K562 (cell line): Measurements from ENCODE around the gene RAB24. TPM values are rescaled to one million over a fixed set of nuclear protein-coding genes. Genes with fewer than 3 reads are reported as not detected.

Source experiments
- ATAC-seq: fragments of 200-7000 bp; cut with Tn5 transposase; 3 replicates; pipeline ENCODE4 v1.9.1; 2020; ENCODE audit warnings: moderate library complexity
- BruUV-seq: library from RNA; stranded (reverse); fragments of 400-500 nt; replicated peaks from 2 replicates; lab custom pipeline; 2021; lab: Mats Ljungman, UMichigan
- CTCF ChIA-PET: fragments of 300-600 bp; formaldehyde crosslinking; extraction: SDS; loops from one replicate; lab custom pipeline; 2021; ENCODE audit warnings: low intra/inter-chr PET ratio; lab: Yijun Ruan, JAX
- POLR2A ChIA-PET: fragments of 300-600, 350-650 bp; sonication (Branson Sonifier 250); formaldehyde crosslinking; extraction: SDS; loops from one replicate; lab custom pipeline; 2021; ENCODE audit warnings: antibody characterized with exemption, inconsistent platforms; lab: Yijun Ruan, JAX
- DNase-seq, 4 experiments: peaks; one replicate each; pipeline versions ENCODE4 v3.0.0 to v3.0.0-alpha.2; 2011 to 2018; ENCODE audit warnings: low spot score in 3 of 4, mixed read lengths in 3 of 4; ENCODE audit errors: extremely low read depth in 1 of 4
- FAIRE-seq: peaks from 2 replicates; lab custom pipeline; 2011; peaks lifted over from hg19 to GRCh38; lab: Jason Lieb, UNC
- H2AFZ ChIP-seq: 2 replicates; pipeline ENCODE4 v1.6.0; 2011; ENCODE audit warnings: low read depth, low read length, control low read depth, inconsistent platforms
- H3K27ac ChIP-seq: fragments of 200-600 bp; 3 replicates; pipeline ENCODE4 v1.8.0; 2011; ENCODE audit warnings: low read depth, mild to moderate bottlenecking, control low read depth, inconsistent platforms, low read length, moderate library complexity, mixed read lengths; ENCODE audit errors: extremely low read depth
- H3K27me3 ChIP-seq, 2 experiments: fragments of 300-600 bp in 1 of 2; 2 replicates in 1 of 2; 3 replicates in 1 of 2; pipeline versions ENCODE4 v1.6.0 to v1.8.0; 2011; ENCODE audit warnings: inconsistent platforms in 2 of 2, low read length in 2 of 2, mild to moderate bottlenecking in 1 of 2, mixed read lengths in 1 of 2, moderate library complexity in 1 of 2; ENCODE audit not compliant: control insufficient read depth in 2 of 2, insufficient read depth in 2 of 2
- H3K36me3 ChIP-seq: fragments of 300-600 bp; 3 replicates; pipeline ENCODE4 v1.8.0; 2011; ENCODE audit warnings: mild to moderate bottlenecking, low read length, inconsistent platforms; ENCODE audit not compliant: control insufficient read depth, insufficient read depth
- H3K4me1 ChIP-seq, 2 experiments: fragments of 200-600 bp in 1 of 2; replicated peaks in 1 of 2; 2 replicates in 1 of 2; 3 replicates in 1 of 2; pipeline versions ENCODE4 v1.5.1 to v1.8.0; 2011; ENCODE audit warnings: inconsistent platforms in 2 of 2, low read length in 2 of 2, mild to moderate bottlenecking in 1 of 2, mixed read lengths in 1 of 2, moderate library complexity in 1 of 2; ENCODE audit not compliant: control insufficient read depth in 2 of 2, insufficient read depth in 2 of 2
- H3K4me2 ChIP-seq: 2 replicates; pipeline ENCODE4 v1.6.1; 2011; ENCODE audit warnings: low read length, control low read depth, inconsistent platforms, mixed read lengths; ENCODE audit not compliant: insufficient read depth
- H3K4me3 ChIP-seq: fragments of 200-600 bp; sonication (generic), shearing (Covaris generic); 2 replicates; pipeline ENCODE4 v1.5.1; 2016; ENCODE audit warnings: control low read depth, inconsistent platforms
- H3K79me2 ChIP-seq: fragments of 200-600 bp; 3 replicates; pipeline ENCODE4 v1.8.0; 2011; ENCODE audit warnings: low read length, inconsistent platforms; ENCODE audit not compliant: control insufficient read depth, insufficient read depth
- H3K9ac ChIP-seq, 2 experiments: 2 replicates each; pipeline versions ENCODE4 v1.6.0 to v1.6.1; 2011; ENCODE audit warnings: low read depth in 2 of 2, low read length in 2 of 2, control low read depth in 1 of 2, inconsistent platforms in 1 of 2, mild to moderate bottlenecking in 1 of 2, mixed read lengths in 1 of 2; ENCODE audit not compliant: insufficient read depth in 1 of 2
- H3K9me1 ChIP-seq: one replicate; pipeline ENCODE4 v1.6.0; 2011; ENCODE audit warnings: inconsistent platforms, mild to moderate bottlenecking, low read length, moderate library complexity; ENCODE audit not compliant: control insufficient read depth, insufficient read depth
- H3K9me3 ChIP-seq: replicated peaks from 2 replicates; pipeline ENCODE4 v1.5.1; 2011; ENCODE audit warnings: low read depth, low read length, inconsistent platforms; ENCODE audit not compliant: control insufficient read depth, insufficient read depth
- H4K20me1 ChIP-seq: replicated peaks from 2 replicates; pipeline ENCODE4 v1.6.1; 2011; ENCODE audit warnings: low read length, inconsistent platforms, mixed read lengths; ENCODE audit not compliant: control insufficient read depth, insufficient read depth
- CCAR2 ChIP-seq: fragments of 200-400 bp; formaldehyde crosslinking; IDR thresholded peaks from 2 replicates; pipeline ENCODE4 v1.6.1; 2017; ENCODE audit warnings: mild to moderate bottlenecking, low read depth, low read length
- HDAC2 ChIP-seq: fragments of 450-650 bp; IDR thresholded peaks from 2 replicates; pipeline ENCODE4 v1.6.1; 2016; ENCODE audit warnings: mild to moderate bottlenecking
- POLR2G ChIP-seq: fragments of 200-400 bp; formaldehyde crosslinking; IDR thresholded peaks from 2 replicates; pipeline ENCODE4 v1.6.1; 2017; ENCODE audit warnings: low read depth, mild to moderate bottlenecking, antibody characterized with exemption, low read length, moderate library complexity
- RBM22 ChIP-seq: fragments of 200-400 bp; formaldehyde crosslinking; IDR thresholded peaks from 2 replicates; pipeline ENCODE4 v1.6.1; 2018; ENCODE audit warnings: low read length, low read depth; ENCODE audit not compliant: poor library complexity, severe bottlenecking
- ZNF232 ChIP-seq: sonication (generic); formaldehyde crosslinking; IDR thresholded peaks from 2 replicates; pipeline ENCODE4 v1.8.0; 2022; ENCODE audit warnings: mild to moderate bottlenecking, missing genetic modification reagents
- ZNF507 ChIP-seq: conservative IDR thresholded peaks from 2 replicates; pipeline ENCODE4 v1.6.1; 2017; ENCODE audit warnings: missing genetic modification characterization, missing compliant biosample characterization
- WGBS: fragments of 100-300 bp; shearing (Covaris generic); methylation state at CpG from one replicate; pipeline ENCODE4 v1.1.6; 2016; ENCODE audit warnings: low coverage, mixed read lengths; ENCODE audit not compliant: insufficient coverage; ENCODE audit errors: missing lambda C conversion rate; 5-methylcytosine and 5-hydroxymethylcytosine counted together
- in situ Hi-C: fragments of 300-500 bp; cut with MboI; formaldehyde crosslinking; loops from 4 replicates; pipeline ENCODE4 v1.15.0; 2018; ENCODE audit warnings: inconsistent platforms, mixed read lengths
- intact Hi-C: fragments of 100-400 bp; cut with micrococcal nuclease; formaldehyde crosslinking; loops from 2 replicates; pipeline ENCODE4 v1.14.2; 2022
- polyA plus RNA-seq, 8 experiments: library from polyadenylated mRNA; depleted of rRNA in 4 of 8; stranded (reverse) in 5 of 8; unstranded in 3 of 8; fragments of >200 nt; fragmentation: Nextera tagmentation in 2 of 8; fragmentation: Illumina TruSeq in 1 of 8; extraction: Ambion mirVana in 2 of 8; extraction: Trizol in 1 of 8; gene quantifications; 2 replicates each; pipeline versions ENCODE4 v1.2.1 to v1.2.3, GENCODE V29; 2011 to 2014; ENCODE audit warnings: inconsistent platforms in 1 of 8, missing spikeins in 1 of 8
- total RNA-seq, 7 experiments: library from RNA; depleted of rRNA in 6 of 7; stranded (reverse); fragments of >200 nt in 6 of 7; fragmentation: Illumina TruSeq in 2 of 7; extraction: Trizol in 2 of 7; gene quantifications; 2 replicates each; pipeline versions ENCODE4 v1.2.1 to v1.2.3, GENCODE V29; 2011 to 2021; ENCODE audit warnings: low replicate concordance in 1 of 7
- TF ChIP-seq, protein P1 (sequence below): fragments of 450-650 bp; IDR thresholded peaks from 2 replicates; pipeline ENCODE4 v1.7.0; 2016; ENCODE audit warnings: borderline replicate concordance
- TF ChIP-seq, protein P2 (sequence below): fragments of 450-650 bp; IDR thresholded peaks from 2 replicates; pipeline ENCODE4 v1.6.1; 2018; ENCODE audit not compliant: partially characterized antibody
- TF ChIP-seq, protein P3 (sequence below): sonication (generic); IDR thresholded peaks from 2 replicates; pipeline ENCODE4 v1.6.1; 2016

Gene RAB24
- total and polyA plus RNA-seq, 9 of the 15 experiments (the other 6 are each of a cell fraction or from before 2014, with no cell fraction given): 13.9 to 107 (median 34.8) TPM

DNA sequence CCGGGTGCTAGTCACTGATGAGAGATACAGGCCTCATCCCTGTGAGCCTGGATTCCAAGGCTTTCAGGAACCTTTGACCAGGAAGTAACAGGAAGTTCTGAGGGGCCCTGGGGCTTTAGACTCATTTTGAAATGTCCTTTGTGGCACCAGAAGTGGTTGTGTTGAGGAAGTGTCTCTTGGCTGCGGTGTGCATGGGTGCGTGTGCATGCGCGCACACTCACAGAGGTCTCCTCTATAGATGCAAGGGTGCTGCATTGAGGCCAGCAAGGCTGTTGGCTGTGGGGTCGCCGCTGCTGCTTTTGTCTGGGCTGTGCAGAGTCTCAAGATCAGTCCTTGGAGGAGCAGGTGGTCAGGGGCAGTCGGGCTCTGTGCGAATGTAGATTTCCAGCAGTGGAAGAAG lies 7.6 kb downstream of the RAB24 start:
- no TSS peak for BruUV-seq
- FAIRE-seq: no peak
- in situ Hi-C loops: no loop called here

DNA sequence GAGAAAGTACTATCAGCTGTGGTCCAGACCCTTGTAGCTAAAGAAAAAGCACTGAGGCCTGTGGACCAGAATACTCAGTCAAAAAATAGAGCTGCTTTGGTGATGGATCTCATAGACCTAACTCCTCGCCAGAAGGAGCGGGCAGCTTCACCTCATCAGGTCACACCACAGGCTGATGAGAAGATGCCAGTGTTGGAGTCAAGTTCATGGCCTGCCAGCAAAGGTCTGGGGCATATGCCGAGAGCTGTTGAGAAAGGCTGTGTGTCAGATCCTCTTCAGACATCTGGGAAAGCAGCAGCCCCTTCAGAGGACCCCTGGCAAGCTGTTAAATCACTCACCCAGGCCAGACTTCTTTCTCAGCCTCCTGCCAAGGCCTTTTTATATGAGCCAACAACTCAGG lies 8.9 kb downstream of the RAB24 start:
- no peak for FAIRE-seq
- WGBS: 94% methylated on average over 3 of the region's 3 CpGs
- no peaks in the 10 kb centered on the region for H3K9me1 ChIP-seq
- no peak overlapping the region for H3K4me3 ChIP-seq
- peak overlapping the region in 1 of 2 experiments; percentile 46; a peak in 1 of 4 replicates for H3K9ac ChIP-seq
- H2AFZ ChIP-seq: no peak overlapping the region
- H3K27me3 ChIP-seq: no peaks in the 10 kb centered on the region
- intact Hi-C loops: no loop called here
- peaks cover 73% of the 10 kb centered on the region; the same call in 2 of the 3 replicates for H3K36me3 ChIP-seq
- no peaks in the 10 kb centered on the region for H4K20me1 ChIP-seq
- no peak for TF ChIP-seq ZNF232 (CRISPR knock-in tag)
- TF ChIP-seq, protein P1, sequence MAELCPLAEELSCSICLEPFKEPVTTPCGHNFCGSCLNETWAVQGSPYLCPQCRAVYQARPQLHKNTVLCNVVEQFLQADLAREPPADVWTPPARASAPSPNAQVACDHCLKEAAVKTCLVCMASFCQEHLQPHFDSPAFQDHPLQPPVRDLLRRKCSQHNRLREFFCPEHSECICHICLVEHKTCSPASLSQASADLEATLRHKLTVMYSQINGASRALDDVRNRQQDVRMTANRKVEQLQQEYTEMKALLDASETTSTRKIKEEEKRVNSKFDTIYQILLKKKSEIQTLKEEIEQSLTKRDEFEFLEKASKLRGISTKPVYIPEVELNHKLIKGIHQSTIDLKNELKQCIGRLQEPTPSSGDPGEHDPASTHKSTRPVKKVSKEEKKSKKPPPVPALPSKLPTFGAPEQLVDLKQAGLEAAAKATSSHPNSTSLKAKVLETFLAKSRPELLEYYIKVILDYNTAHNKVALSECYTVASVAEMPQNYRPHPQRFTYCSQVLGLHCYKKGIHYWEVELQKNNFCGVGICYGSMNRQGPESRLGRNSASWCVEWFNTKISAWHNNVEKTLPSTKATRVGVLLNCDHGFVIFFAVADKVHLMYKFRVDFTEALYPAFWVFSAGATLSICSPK: no peak
- no peak for TF ChIP-seq CCAR2
- TF ChIP-seq, protein P2, sequence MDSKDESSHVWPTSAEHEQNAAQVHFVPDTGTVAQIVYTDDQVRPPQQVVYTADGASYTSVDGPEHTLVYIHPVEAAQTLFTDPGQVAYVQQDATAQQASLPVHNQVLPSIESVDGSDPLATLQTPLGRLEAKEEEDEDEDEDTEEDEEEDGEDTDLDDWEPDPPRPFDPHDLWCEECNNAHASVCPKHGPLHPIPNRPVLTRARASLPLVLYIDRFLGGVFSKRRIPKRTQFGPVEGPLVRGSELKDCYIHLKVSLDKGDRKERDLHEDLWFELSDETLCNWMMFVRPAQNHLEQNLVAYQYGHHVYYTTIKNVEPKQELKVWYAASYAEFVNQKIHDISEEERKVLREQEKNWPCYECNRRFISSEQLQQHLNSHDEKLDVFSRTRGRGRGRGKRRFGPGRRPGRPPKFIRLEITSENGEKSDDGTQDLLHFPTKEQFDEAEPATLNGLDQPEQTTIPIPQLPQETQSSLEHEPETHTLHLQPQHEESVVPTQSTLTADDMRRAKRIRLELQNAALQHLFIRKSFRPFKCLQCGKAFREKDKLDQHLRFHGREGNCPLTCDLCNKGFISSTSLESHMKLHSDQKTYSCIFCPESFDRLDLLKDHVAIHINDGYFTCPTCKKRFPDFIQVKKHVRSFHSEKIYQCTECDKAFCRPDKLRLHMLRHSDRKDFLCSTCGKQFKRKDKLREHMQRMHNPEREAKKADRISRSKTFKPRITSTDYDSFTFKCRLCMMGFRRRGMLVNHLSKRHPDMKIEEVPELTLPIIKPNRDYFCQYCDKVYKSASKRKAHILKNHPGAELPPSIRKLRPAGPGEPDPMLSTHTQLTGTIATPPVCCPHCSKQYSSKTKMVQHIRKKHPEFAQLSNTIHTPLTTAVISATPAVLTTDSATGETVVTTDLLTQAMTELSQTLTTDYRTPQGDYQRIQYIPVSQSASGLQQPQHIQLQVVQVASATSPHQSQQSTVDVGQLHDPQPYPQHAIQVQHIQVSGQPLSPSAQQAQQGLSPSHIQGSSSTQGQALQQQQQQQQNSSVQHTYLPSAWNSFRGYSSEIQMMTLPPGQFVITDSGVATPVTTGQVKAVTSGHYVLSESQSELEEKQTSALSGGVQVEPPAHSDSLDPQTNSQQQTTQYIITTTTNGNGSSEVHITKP: no peak
- TF ChIP-seq, protein P3, sequence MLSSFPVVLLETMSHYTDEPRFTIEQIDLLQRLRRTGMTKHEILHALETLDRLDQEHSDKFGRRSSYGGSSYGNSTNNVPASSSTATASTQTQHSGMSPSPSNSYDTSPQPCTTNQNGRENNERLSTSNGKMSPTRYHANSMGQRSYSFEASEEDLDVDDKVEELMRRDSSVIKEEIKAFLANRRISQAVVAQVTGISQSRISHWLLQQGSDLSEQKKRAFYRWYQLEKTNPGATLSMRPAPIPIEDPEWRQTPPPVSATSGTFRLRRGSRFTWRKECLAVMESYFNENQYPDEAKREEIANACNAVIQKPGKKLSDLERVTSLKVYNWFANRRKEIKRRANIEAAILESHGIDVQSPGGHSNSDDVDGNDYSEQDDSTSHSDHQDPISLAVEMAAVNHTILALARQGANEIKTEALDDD: no peak
- TF ChIP-seq, all 486 proteins: peak for 0
- Histone ChIP-seq H3K9me3 (no peaks in the 10 kb centered on the region), H3K27ac (no peak overlapping the region), H3K79me2 (no peaks in the 10 kb centered on the region), H3K4me1 (peaks cover 0 to 1% of the 10 kb centered on the region in 2 experiments; a peak in 3 of 5 replicates), H3K4me2 (no peak overlapping the region)
- in situ Hi-C loops: no loop called here
- no peak for ATAC-seq
- ChIA-PET POLR2A (interaction anchor here (0.7 to 1.1 kb wide), 3 partner anchors 10 to 24 kb away, joined by 3 read pairs; no protein-coding TSS in a partner anchor), CTCF (no interaction called here)
- no peak for DNase-seq
- BruUV-seq: no TSS peak

More for the DNA sequence above, 7.6 kb downstream of the RAB24 start:
- no peak for ATAC-seq
- no peaks in the 10 kb centered on the region for H3K9me1 ChIP-seq
- H3K9ac ChIP-seq: no peak overlapping the region
- no peak overlapping the region for H2AFZ ChIP-seq
- TF ChIP-seq RBM22 (peak; percentile 72), ZNF507 (no peak), HDAC2 (no peak), POLR2G (peak; percentile 51; the same call in 1 of the 2 replicates)
- no peaks in the 10 kb centered on the region for H3K27me3 ChIP-seq
- intact Hi-C loops: no loop called here
- ChIA-PET CTCF (no interaction called here), POLR2A (interaction anchor here (0.6 to 1.8 kb wide), 3 partner anchors 8 to 112 kb away, joined by 3 to 6 read pairs (median 6); no protein-coding TSS in a partner anchor)
- H3K4me1 ChIP-seq: peaks cover 0 to 9% of the 10 kb centered on the region in 2 experiments; a peak in 4 of 5 replicates
- 93% methylated on average over 9 of the region's 9 CpGs for WGBS
- DNase-seq: no peak
- H3K36me3 ChIP-seq: peaks cover 77% of the 10 kb centered on the region; the same call in 2 of the 3 replicates
- H3K4me2 ChIP-seq: no peak overlapping the region
- no peak overlapping the region for H3K27ac ChIP-seq
- H3K79me2 ChIP-seq: no peaks in the 10 kb centered on the region
- no peaks in the 10 kb centered on the region for H3K9me3 ChIP-seq
- no peak overlapping the region for H3K4me3 ChIP-seq
- H4K20me1 ChIP-seq: 0 out of 2 replicates have a peak, but pooled peaks cover 3% of the 10 kb centered on the region
